ENCODE measurements around the gene CT45A1. TPM values are rescaled to one million over a fixed set of nuclear protein-coding genes. Genes with fewer than 3 reads are reported as not detected.
"Not testable (repeated sequence)": the region's sequence is repeated elsewhere in the genome, so short reads cannot be mapped to it uniquely, and the experiment has no call there.

CT45A1 gene
- total RNA-seq, result not detected

GRCh38 chrX:135713183-135713689 lies at the start of gene CT45A1:
CT45A1 (plus strand) TSS chrX:135713639; CDS start chrX:135718941, 5,302 bp downstream.
- DNase-seq, result not testable (repeated sequence)

GRCh38 chrX:135672979-135673378 lies 40.5 kb upstream of the CT45A1 start:
- not testable (repeated sequence) for DNase-seq

- DNase-seq, result no peak
Observed at GRCh38 chrX:135688137-135688536, 25.3 kb upstream of the CT45A1 start.

GRCh38 chrX:135695471-135695870 lies 18.0 kb upstream of the CT45A1 start:
- no peak for DNase-seq

GRCh38 chrX:135697601-135698000 lies 15.8 kb upstream of the CT45A1 start:
- DNase-seq, result no peak

- DNase-seq, result no peak
Observed at GRCh38 chrX:135698924-135699323, 14.5 kb upstream of the CT45A1 start.

- DNase-seq, result no peak
Observed at GRCh38 chrX:135707880-135708279, 5.6 kb upstream of the CT45A1 start.

- no peak for DNase-seq
Observed at GRCh38 chrX:135713795-135714194, 356 bp downstream of the CT45A1 start.

GRCh38 chrX:135734666-135735065 lies 21.2 kb downstream of the CT45A1 start:
- DNase-seq, result not testable (repeated sequence)

GRCh38 chrX:135737366-135738071 lies 24.1 kb downstream of the CT45A1 start:
- no peak for DNase-seq

GRCh38 chrX:135740681-135741149 lies 27.3 kb downstream of the CT45A1 start:
- DNase-seq, result no peak

- no peak for DNase-seq
Observed at GRCh38 chrX:135741192-135741715, 27.8 kb downstream of the CT45A1 start.

GRCh38 chrX:135744739-135745138 lies 31.3 kb downstream of the CT45A1 start:
- not testable (repeated sequence) for DNase-seq

GRCh38 chrX:135768091-135768490 lies 54.7 kb downstream of the CT45A1 start, which contains the start of gene CT45A3:
CT45A3 (minus strand) TSS chrX:135768191; CDS start chrX:135764444, 3,747 bp downstream.
- not testable (repeated sequence) for DNase-seq

Small RNA genes lying within 50 kb of the gene (small RNA-seq; reads per million reads assigned to genes)
- not detected for gene AC240442.1 (ENCODE audit: low replicate concordance)

Other genes with a start within 250 kb of the CT45A1 start
- 14.2 TPM for gene INTS6L, start 193.0 kb upstream of the CT45A1 start, total RNA-seq
- gene CT45A3, start 54.6 kb downstream of the CT45A1 start, total RNA-seq, result not detected
- not detected for gene CT45A5, start 71.9 kb downstream of the CT45A1 start, total RNA-seq
- not detected for gene CT45A6, start 89.1 kb downstream of the CT45A1 start, total RNA-seq
- gene CT45A2, start 106.4 kb downstream of the CT45A1 start, total RNA-seq, result not detected
- gene CT45A7, start 123.6 kb downstream of the CT45A1 start, total RNA-seq, result not detected
- not detected for gene CT45A8, start 140.9 kb downstream of the CT45A1 start, total RNA-seq
- not detected for gene CT45A9, start 158.2 kb downstream of the CT45A1 start, total RNA-seq
- gene CT45A10, start 179.8 kb downstream of the CT45A1 start, total RNA-seq, result not detected
- not detected for gene SAGE1, start 180.1 kb downstream of the CT45A1 start, total RNA-seq